IMR-90 (cell line): ENCODE results near the gene HPSE. TPM values are rescaled to one million over a fixed set of nuclear protein-coding genes. Genes with fewer than 3 reads are reported as not detected.

Experiments used
- ATAC-seq: fragments of 200-7000 bp; cut with Tn5 transposase; 2 replicates; pipeline ENCODE4 v1.9.1; 2020; ENCODE audit warnings: low read depth, mild to moderate bottlenecking, moderate library complexity
- BruUV-seq: library from RNA; stranded (reverse); fragments of 400-500 nt; replicated peaks from 2 replicates; lab custom pipeline; 2021; lab: Mats Ljungman, UMichigan
- CTCF ChIA-PET: fragments of 300-600 bp; formaldehyde crosslinking; extraction: SDS; loops from one replicate; lab custom pipeline; 2021; ENCODE audit warnings: antibody characterized with exemption; lab: Yijun Ruan, JAX
- POLR2A ChIA-PET: fragments of 300-600 bp; sonication (Branson Sonifier 250); formaldehyde crosslinking; loops from one replicate; lab custom pipeline; 2022; ENCODE audit warnings: antibody characterized with exemption; ENCODE audit not compliant: unreplicated experiment; lab: Charles Lee
- DNase-seq: peaks from one replicate; pipeline ENCODE4 v3.0.0; 2013
- H2AFZ ChIP-seq: replicated peaks from 2 replicates; pipeline ENCODE3; 2013; ENCODE audit warnings: low read length, mild to moderate bottlenecking; ENCODE audit not compliant: poor library complexity
- H2AK5ac ChIP-seq: 2 replicates; pipeline ENCODE4 v1.6.1; 2013; ENCODE audit warnings: low read depth, low read length, inconsistent platforms
- H2AK9ac ChIP-seq: replicated peaks from 2 replicates; pipeline ENCODE3; 2013; ENCODE audit warnings: mild to moderate bottlenecking, low read depth, low read length, moderate library complexity; ENCODE audit not compliant: poor library complexity
- H2BK120ac ChIP-seq: 2 replicates; pipeline ENCODE4 v1.6.1; 2013; ENCODE audit warnings: low read depth, low read length, inconsistent platforms
- H2BK15ac ChIP-seq: 3 replicates; pipeline ENCODE4 v1.6.1; 2013; ENCODE audit warnings: low read depth, low read length, inconsistent platforms
- H2BK20ac ChIP-seq: 2 replicates; pipeline ENCODE4 v1.6.1; 2013; ENCODE audit warnings: low read depth, mild to moderate bottlenecking, inconsistent platforms, low read length, moderate library complexity
- H2BK5ac ChIP-seq: 2 replicates; pipeline ENCODE4 v1.6.1; 2013; ENCODE audit warnings: mild to moderate bottlenecking, low read depth, low read length, inconsistent platforms; ENCODE audit not compliant: poor library complexity, severe bottlenecking
- H3K14ac ChIP-seq: replicated peaks from 2 replicates; pipeline ENCODE4 v1.6.1; 2013; ENCODE audit warnings: low read depth, low read length, inconsistent platforms
- H3K18ac ChIP-seq: 2 replicates; pipeline ENCODE4 v1.6.1; 2013; ENCODE audit warnings: low read depth, low read length, control low read depth
- H3K23ac ChIP-seq: 2 replicates; pipeline ENCODE4 v1.6.1; 2013; ENCODE audit warnings: low read depth, low read length, inconsistent platforms
- H3K27ac ChIP-seq: 2 replicates; pipeline ENCODE4 v1.5.1; 2013; ENCODE audit warnings: mild to moderate bottlenecking, control low read depth, low read length; ENCODE audit not compliant: insufficient read depth
- H3K27me3 ChIP-seq: 2 replicates; pipeline ENCODE4 v1.6.1; 2013; ENCODE audit warnings: low read length; ENCODE audit not compliant: control insufficient read depth, insufficient read depth
- H3K36me3 ChIP-seq: 2 replicates; pipeline ENCODE4 v1.6.1; 2013; ENCODE audit warnings: low read length, mixed read lengths; ENCODE audit not compliant: control insufficient read depth, insufficient read depth
- H3K4ac ChIP-seq: 2 replicates; pipeline ENCODE4 v1.6.1; 2013; ENCODE audit warnings: low read depth, low read length, inconsistent platforms
- H3K4me1 ChIP-seq: 2 replicates; pipeline ENCODE4 v1.6.1; 2013; ENCODE audit warnings: low read length, mixed read lengths; ENCODE audit not compliant: control insufficient read depth, insufficient read depth
- H3K4me2 ChIP-seq: 2 replicates; pipeline ENCODE4 v1.6.1; 2013; ENCODE audit warnings: low read depth, mild to moderate bottlenecking, control low read depth, low read length, moderate library complexity
- H3K4me3 ChIP-seq: 2 replicates; pipeline ENCODE4 v1.5.1; 2013; ENCODE audit warnings: low read depth, mild to moderate bottlenecking, control low read depth, low read length, moderate library complexity; ENCODE audit not compliant: insufficient read depth
- H3K56ac ChIP-seq: 2 replicates; pipeline ENCODE4 v1.6.1; 2013; ENCODE audit warnings: low read length, inconsistent platforms; ENCODE audit not compliant: insufficient read depth; ENCODE audit errors: extremely low read depth
- H3K79me1 ChIP-seq, 2 experiments: 2 replicates each; pipeline ENCODE4 v1.6.1; 2013; ENCODE audit warnings: low read length in 2 of 2, inconsistent platforms in 1 of 2, low read depth in 1 of 2
- H3K9ac ChIP-seq: 2 replicates; pipeline ENCODE4 v1.6.1; 2013; ENCODE audit warnings: low read depth, low read length, control low read depth
- H3K9me1 ChIP-seq: 2 replicates; pipeline ENCODE4 v1.6.1; 2013; ENCODE audit warnings: low read length, inconsistent platforms; ENCODE audit not compliant: insufficient read depth
- H3K9me3 ChIP-seq: 2 replicates; pipeline ENCODE4 v1.6.1; 2013; ENCODE audit warnings: low read length; ENCODE audit not compliant: control insufficient read depth, insufficient read depth
- H4K20me1 ChIP-seq: 2 replicates; pipeline ENCODE4 v1.6.1; 2013; ENCODE audit warnings: low read length, inconsistent platforms; ENCODE audit not compliant: insufficient read depth
- H4K5ac ChIP-seq: 2 replicates; pipeline ENCODE4 v1.6.1; 2013; ENCODE audit warnings: mild to moderate bottlenecking, low read depth, low read length, control low read depth
- H4K8ac ChIP-seq, 2 experiments: 2 replicates each; pipeline ENCODE4 v1.6.1; 2013; ENCODE audit warnings: low read depth in 2 of 2, low read length in 2 of 2, control low read depth in 1 of 2, inconsistent platforms in 1 of 2
- H4K91ac ChIP-seq: 2 replicates; pipeline ENCODE4 v1.6.1; 2013; ENCODE audit warnings: low read depth, low read length, inconsistent platforms; ENCODE audit not compliant: insufficient read depth
- ELK1 ChIP-seq: fragments of 150-350 bp; IDR thresholded peaks from 2 replicates; pipeline ENCODE4 v1.6.1; 2016; ENCODE audit warnings: low read depth, mild to moderate bottlenecking, low read length, moderate library complexity, borderline replicate concordance
- WGBS, 2 experiments: methylation state at CpG; one replicate each; pipeline versions ENCODE4 v1.1.5 to v1.1.7; 2013; ENCODE audit warnings: missing lambda C conversion rate in 2 of 2; ENCODE audit not compliant: insufficient read length in 1 of 2; ENCODE audit errors: extremely low coverage in 2 of 2; 5-methylcytosine and 5-hydroxymethylcytosine counted together
- dilution Hi-C: fragments of 300-500 bp; cut with HindIII; formaldehyde crosslinking; loops from one replicate; pipeline ENCODE4 v1.14.3; 2018; ENCODE audit warnings: low sequenced_read_pairs; ENCODE audit not compliant: unreplicated experiment
- in situ Hi-C: fragments of 300-500 bp; cut with MboI; formaldehyde crosslinking; loops from 3 replicates; pipeline ENCODE4 v1.14.3; 2019; ENCODE audit warnings: low sequenced_read_pairs, inconsistent platforms, mixed read lengths
- intact Hi-C: fragments of 100-400 bp; cut with micrococcal nuclease; formaldehyde crosslinking; loops from 2 replicates; pipeline ENCODE4 v1.10.0; 2022
- polyA plus RNA-seq, 3 experiments: library from polyadenylated mRNA; depleted of rRNA; stranded (reverse); fragments of >200 nt; gene quantifications; 2 replicates each; pipeline ENCODE4 v1.2.3, GENCODE V29; 2012; ENCODE audit warnings: low replicate concordance in 1 of 3
- total RNA-seq: library from RNA; depleted of rRNA; stranded (reverse); fragments of >200 nt; gene quantifications from 2 replicates; pipeline ENCODE4 v1.2.3, GENCODE V29; 2012

Gene HPSE
- total and polyA plus RNA-seq, 2 of the 4 experiments (the other 2 are of a cell fraction), result under 0.01 to 0.09 TPM

DNA sequence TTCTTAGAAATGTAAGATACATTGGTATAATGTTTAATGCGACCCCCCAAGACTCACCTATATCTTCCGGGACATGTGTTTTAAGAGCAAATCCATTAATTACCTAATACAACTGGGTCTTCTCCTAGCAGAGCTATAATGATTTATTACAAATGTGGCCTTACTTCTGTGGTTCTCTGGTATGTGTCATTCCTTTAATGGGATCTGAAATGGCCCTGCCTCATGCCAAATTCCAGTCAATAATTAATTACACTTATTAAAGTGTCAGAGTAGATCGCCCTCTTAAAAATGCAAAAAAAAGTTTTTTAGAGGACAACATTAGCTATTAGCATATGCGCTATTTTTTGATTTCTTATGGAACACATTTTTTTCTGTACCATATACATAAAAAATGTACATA lies 17.0 kb downstream of the HPSE start:
- H4K91ac ChIP-seq, result no peak overlapping the region
- H2AK9ac ChIP-seq, result no peak overlapping the region
- ChIA-PET POLR2A (no interaction called here), CTCF (interaction anchor here (0.6 kb wide), 1 partner anchor 45 kb away, joined by 3 read pairs; no protein-coding TSS in a partner anchor)
- H3K4ac ChIP-seq, result no peak overlapping the region
- ATAC-seq, result no peak
- H2BK20ac ChIP-seq, result no peak overlapping the region
- no peaks in the 10 kb centered on the region for H3K9me3 ChIP-seq
- H3K9me1 ChIP-seq, result no peaks in the 10 kb centered on the region
- H3K27me3 ChIP-seq, result peaks cover 3% of the 10 kb centered on the region
- no peak overlapping the region for H3K27ac ChIP-seq
- H3K4me1 ChIP-seq, result no peaks in the 10 kb centered on the region
- no peak overlapping the region for H2BK120ac ChIP-seq
- TF ChIP-seq ELK1, result no peak
- no peaks in the 10 kb centered on the region for H3K36me3 ChIP-seq
- dilution Hi-C loops (no loop called here), in situ Hi-C loops (no loop called here), intact Hi-C loops (no loop called here)
- H3K9ac ChIP-seq, result no peak overlapping the region
- no peak for DNase-seq
- no peak overlapping the region for H3K14ac ChIP-seq
- no peak overlapping the region for H2BK5ac ChIP-seq
- no peak overlapping the region for H3K4me2 ChIP-seq
- no peak overlapping the region for H3K56ac ChIP-seq
- no peak overlapping the region for H3K23ac ChIP-seq
- H4K5ac ChIP-seq, result no peak overlapping the region
- no peak overlapping the region for H3K4me3 ChIP-seq
- BruUV-seq, result no TSS peak
- H2BK15ac ChIP-seq, result no peak overlapping the region
- no peaks in the 10 kb centered on the region for H4K20me1 ChIP-seq
- WGBS, 2 experiments, result no CpG with 5 or more reads among the region's 4 CpGs
- no peak overlapping the region for H3K18ac ChIP-seq
- no peak overlapping the region for H4K8ac ChIP-seq
- no peak overlapping the region for H2AK5ac ChIP-seq
- H2AFZ ChIP-seq, result no peak overlapping the region
- H3K79me1 ChIP-seq, result no peaks in the 10 kb centered on the region
